HEK293 (cell line): ENCODE data around the gene PLCD3.

ENCODE experiments used
- GLI4 ChIP-seq: fragments of 450-650 bp; formaldehyde crosslinking; IDR thresholded peaks from 2 replicates; pipeline ENCODE4 v1.5.1; 2016; ENCODE audit warnings: missing biosample characterization, missing genetic modification characterization
- GLIS2 ChIP-seq: fragments of 450-650 bp; formaldehyde crosslinking; IDR thresholded peaks from 2 replicates; pipeline ENCODE4 v1.5.1; 2016; ENCODE audit warnings: missing biosample characterization, missing genetic modification characterization
- HIC1 ChIP-seq: fragments of 450-650 bp; formaldehyde crosslinking; IDR thresholded peaks from 2 replicates; pipeline ENCODE4 v1.5.1; 2016; ENCODE audit warnings: missing biosample characterization, missing genetic modification characterization
- KLF1 ChIP-seq: fragments of 450-650 bp; formaldehyde crosslinking; IDR thresholded peaks from 2 replicates; pipeline ENCODE4 v1.5.1; 2016; ENCODE audit warnings: missing biosample characterization, missing genetic modification characterization
- OSR2 ChIP-seq: fragments of 450-650 bp; formaldehyde crosslinking; IDR thresholded peaks from 2 replicates; pipeline ENCODE4 v1.5.1; 2016; ENCODE audit warnings: missing biosample characterization, missing genetic modification characterization
- PBX3 ChIP-seq: sonication (generic); formaldehyde crosslinking; IDR thresholded peaks from 2 replicates; pipeline ENCODE4 v1.8.1; 2022; ENCODE audit warnings: mild to moderate bottlenecking, moderate library complexity, missing genetic modification reagents
- PRDM6 ChIP-seq: fragments of 450-650 bp; formaldehyde crosslinking; IDR thresholded peaks from 2 replicates; pipeline ENCODE4 v1.5.1; 2017; ENCODE audit warnings: missing biosample characterization, missing genetic modification characterization
- REST ChIP-seq: fragments of 450-650 bp; formaldehyde crosslinking; IDR thresholded peaks from 2 replicates; pipeline ENCODE4 v1.5.1; 2016; ENCODE audit warnings: missing biosample characterization, missing genetic modification characterization
- SETDB1 ChIP-seq: IDR thresholded peaks from one replicate; pipeline ENCODE4 v1.6.1; 2017; ENCODE audit warnings: mild to moderate bottlenecking, low read length, moderate library complexity, mixed read lengths; ENCODE audit not compliant: insufficient read length
- ZBTB1 ChIP-seq: fragments of 450-650 bp; formaldehyde crosslinking; IDR thresholded peaks from 2 replicates; pipeline ENCODE4 v1.5.1; 2016; ENCODE audit warnings: missing biosample characterization, missing genetic modification characterization
- ZBTB21 ChIP-seq: fragments of 450-650 bp; formaldehyde crosslinking; IDR thresholded peaks from 2 replicates; pipeline ENCODE4 v1.5.1; 2017; ENCODE audit warnings: missing biosample characterization, missing genetic modification characterization
- ZIC2 ChIP-seq: fragments of 450-650 bp; formaldehyde crosslinking; IDR thresholded peaks from 2 replicates; pipeline ENCODE4 v1.5.1; 2016; ENCODE audit warnings: missing biosample characterization, missing genetic modification characterization
- ZNF112 ChIP-seq: fragments of 450-650 bp; formaldehyde crosslinking; IDR thresholded peaks from 2 replicates; pipeline ENCODE4 v1.5.0; 2017; ENCODE audit warnings: missing biosample characterization, missing genetic modification characterization
- ZNF157 ChIP-seq: fragments of 450-650 bp; formaldehyde crosslinking; IDR thresholded peaks from 2 replicates; pipeline ENCODE4 v1.5.1; 2016; ENCODE audit warnings: missing biosample characterization, missing genetic modification characterization
- ZNF16 ChIP-seq: fragments of 450-650 bp; formaldehyde crosslinking; IDR thresholded peaks from 2 replicates; pipeline ENCODE4 v1.5.1; 2016; ENCODE audit warnings: low read depth, missing biosample characterization, missing genetic modification characterization
- ZNF362 ChIP-seq: fragments of 450-650 bp; formaldehyde crosslinking; IDR thresholded peaks from 2 replicates; pipeline ENCODE4 v1.5.1; 2016; ENCODE audit warnings: missing biosample characterization, missing genetic modification characterization
- ZNF366 ChIP-seq: fragments of 450-650 bp; formaldehyde crosslinking; conservative IDR thresholded peaks from 2 replicates; pipeline ENCODE4 v1.5.1; 2016; ENCODE audit warnings: missing biosample characterization, missing genetic modification characterization
- ZNF473 ChIP-seq: fragments of 450-650 bp; formaldehyde crosslinking; IDR thresholded peaks from 2 replicates; pipeline ENCODE4 v1.5.1; 2017; ENCODE audit warnings: missing biosample characterization, missing genetic modification characterization
- ZNF488 ChIP-seq: fragments of 450-650 bp; formaldehyde crosslinking; IDR thresholded peaks from 2 replicates; pipeline ENCODE4 v1.5.1; 2016; ENCODE audit warnings: missing biosample characterization, missing genetic modification characterization
- ZNF571 ChIP-seq: fragments of 450-650 bp; formaldehyde crosslinking; IDR thresholded peaks from 2 replicates; pipeline ENCODE4 v1.5.0; 2017; ENCODE audit warnings: missing biosample characterization, missing genetic modification characterization
- ZNF596 ChIP-seq: fragments of 450-650 bp; IDR thresholded peaks from 2 replicates; pipeline ENCODE4 v1.5.0; 2018; ENCODE audit warnings: missing biosample characterization, mild to moderate bottlenecking, missing genetic modification characterization, moderate library complexity
- ZNF704 ChIP-seq: fragments of 450-650 bp; formaldehyde crosslinking; IDR thresholded peaks from 2 replicates; pipeline ENCODE4 v1.5.1; 2016; ENCODE audit warnings: missing biosample characterization, missing genetic modification characterization
- ZNF707 ChIP-seq: fragments of 450-650 bp; formaldehyde crosslinking; IDR thresholded peaks from 2 replicates; pipeline ENCODE4 v1.5.1; 2016; ENCODE audit warnings: missing biosample characterization, missing genetic modification characterization
- ZNF76 ChIP-seq: fragments of 450-650 bp; formaldehyde crosslinking; IDR thresholded peaks from 2 replicates; pipeline ENCODE4; 2016; ENCODE audit warnings: low read depth, missing biosample characterization, missing genetic modification characterization, borderline replicate concordance
- ZSCAN18 ChIP-seq: fragments of 450-650 bp; formaldehyde crosslinking; IDR thresholded peaks from 2 replicates; pipeline ENCODE4 v1.5.1; 2016; ENCODE audit warnings: missing biosample characterization, missing genetic modification characterization

PLCD3 gene

GRCh38 chr17:45138911-45139532 is 6.7 kb upstream of the PLCD3 start (continued):
- TF ChIP-seq ZNF704 (tag by site-specific recombination) (no peak), HIC1 (tag by site-specific recombination) (no peak), ZNF112 (tag by site-specific recombination) (no peak), SETDB1 (no peak), ZBTB21 (tag by site-specific recombination) (no peak), GLIS2 (tag by site-specific recombination) (no peak), ZNF76 (tag by site-specific recombination) (no peak), ZSCAN18 (no peak), OSR2 (tag by site-specific recombination) (no peak), ZNF707 (tag by site-specific recombination) (no peak), KLF1 (tag by site-specific recombination) (peak; percentile 49; the same call in 1 of the 2 replicates), ZNF157 (no peak), ZNF571 (tag by site-specific recombination) (no peak), PBX3 (CRISPR knock-in tag) (no peak), GLI4 (no peak), ZNF362 (tag by site-specific recombination) (no peak), ZNF366 (tag by site-specific recombination) (no peak), ZNF596 (tag by site-specific recombination) (no peak), REST (tag by site-specific recombination) (no peak), ZNF488 (tag by site-specific recombination) (no peak), ZIC2 (no peak), ZNF16 (tag by site-specific recombination) (no peak), PRDM6 (no peak), ZNF473 (tag by site-specific recombination) (no peak), ZBTB1 (tag by site-specific recombination) (no peak)
